HepG2 (cell line): Measurements from ENCODE around the gene ADI1. TPM values are rescaled to one million over a fixed set of nuclear protein-coding genes. Genes with fewer than 3 reads are reported as not detected.

Experiments
- ATAC-seq: fragments of 200-7000 bp; cut with Tn5 transposase; 3 replicates; pipeline ENCODE4 v1.9.1; 2020; ENCODE audit warnings: mild to moderate bottlenecking, moderate library complexity
- BruUV-seq: library from RNA; stranded (reverse); fragments of 400-500 nt; replicated peaks from 2 replicates; lab custom pipeline; 2021; lab: Mats Ljungman, UMichigan
- CTCF ChIA-PET: fragments of 300-600 bp; formaldehyde crosslinking; extraction: SDS; loops from one replicate; lab custom pipeline; 2021; ENCODE audit warnings: low total read pairs, inconsistent platforms, low intra/inter-chr PET ratio; lab: Yijun Ruan, JAX
- POLR2A ChIA-PET: fragments of 350-600 bp; sonication (Branson Sonifier 250); formaldehyde crosslinking; loops from one replicate; lab custom pipeline; 2020; ENCODE audit warnings: antibody characterized with exemption, inconsistent platforms; lab: Yijun Ruan, JAX
- DNase-seq: peaks from one replicate; pipeline ENCODE4 v3.0.0-alpha.2; 2015; ENCODE audit warnings: low spot score
- FAIRE-seq: peaks from 3 replicates; lab custom pipeline; 2011; peaks lifted over from hg19 to GRCh38; lab: Jason Lieb, UNC
- H2AFZ ChIP-seq: one replicate; pipeline ENCODE4 v1.6.1; 2011; ENCODE audit warnings: low read length, inconsistent platforms
- H3K27ac ChIP-seq: fragments of 300-600 bp; 3 replicates; pipeline ENCODE4 v1.8.0; 2011; ENCODE audit warnings: mixed run types, mild to moderate bottlenecking, mixed read lengths, low read length, inconsistent platforms; ENCODE audit not compliant: insufficient read depth; ENCODE audit errors: extremely low read length
- H3K27me3 ChIP-seq, 2 experiments: fragments of 200-600 bp in 1 of 2; 2 replicates in 1 of 2; 3 replicates in 1 of 2; pipeline versions ENCODE4 v1.6.0 to v1.8.0; 2011; ENCODE audit warnings: low read length in 2 of 2, mild to moderate bottlenecking in 2 of 2, moderate library complexity in 2 of 2, inconsistent platforms in 1 of 2; ENCODE audit not compliant: insufficient read depth in 2 of 2, control insufficient read depth in 1 of 2
- H3K36me3 ChIP-seq, 2 experiments: fragments of 200-600 bp in 1 of 2; replicated peaks in 1 of 2; 2 replicates in 1 of 2; 3 replicates in 1 of 2; pipeline versions ENCODE4 v1.5.1 to v1.8.0; 2011; ENCODE audit warnings: low read length in 2 of 2, inconsistent platforms in 1 of 2; ENCODE audit not compliant: insufficient read depth in 2 of 2, control insufficient read depth in 1 of 2
- H3K4me1 ChIP-seq: 2 replicates; pipeline ENCODE4 v1.5.1; 2012; ENCODE audit warnings: low read length, inconsistent platforms; ENCODE audit not compliant: insufficient read depth
- H3K4me2 ChIP-seq: 2 replicates; pipeline ENCODE4 v1.6.0; 2011; ENCODE audit warnings: low read depth, low read length, inconsistent platforms
- H3K4me3 ChIP-seq, 3 experiments: fragments of 200-600 bp in 1 of 3; sonication (generic), shearing (Covaris generic) in 1 of 3; replicated peaks in 1 of 3; 2 replicates each; pipeline ENCODE4 v1.5.1; 2011 to 2016; ENCODE audit warnings: low read length in 3 of 3, inconsistent platforms in 2 of 3, low read depth in 2 of 3, mild to moderate bottlenecking in 2 of 3, control low read depth in 1 of 3, mixed read lengths in 1 of 3; ENCODE audit not compliant: insufficient read depth in 1 of 3
- H3K79me2 ChIP-seq: one replicate; pipeline ENCODE4 v1.6.1; 2011; ENCODE audit warnings: low read length, inconsistent platforms; ENCODE audit not compliant: insufficient read depth
- H3K9ac ChIP-seq: 2 replicates; pipeline ENCODE4 v1.6.0; 2011; ENCODE audit warnings: mild to moderate bottlenecking, low read depth, low read length, inconsistent platforms; ENCODE audit not compliant: insufficient read depth
- H3K9me3 ChIP-seq: 2 replicates; pipeline ENCODE4 v1.5.1; 2012; ENCODE audit warnings: mild to moderate bottlenecking, low read length
- H4K20me1 ChIP-seq: 2 replicates; pipeline ENCODE4 v1.6.0; 2011; ENCODE audit warnings: inconsistent platforms, mild to moderate bottlenecking, low read length, moderate library complexity; ENCODE audit not compliant: insufficient read depth
- FOXP1 ChIP-seq, 2 experiments: fragments of 450-650 bp in 1 of 2; IDR thresholded peaks; 2 replicates each; pipeline ENCODE4 v1.6.1; 2017 to 2018; ENCODE audit warnings: antibody characterized with exemption in 1 of 2
- KDM3A ChIP-seq: IDR thresholded peaks from 2 replicates; pipeline ENCODE4 v1.6.1; 2018; ENCODE audit warnings: low read depth, missing compliant biosample characterization
- SIX1 ChIP-seq: sonication (generic); formaldehyde crosslinking; IDR thresholded peaks from 2 replicates; pipeline ENCODE4 v1.4.0; 2020; ENCODE audit warnings: missing genetic modification reagents, borderline replicate concordance
- SRSF4 ChIP-seq: fragments of 200-400 bp; formaldehyde crosslinking; IDR thresholded peaks from one replicate; pipeline ENCODE4 v1.6.1; 2018; ENCODE audit warnings: mild to moderate bottlenecking, low read depth, low read length, moderate library complexity; ENCODE audit not compliant: poor library complexity, severe bottlenecking
- ZFP82 ChIP-seq: sonication (generic); formaldehyde crosslinking; IDR thresholded peaks from 2 replicates; pipeline ENCODE4 v1.5.1; 2020; ENCODE audit warnings: mild to moderate bottlenecking, missing genetic modification reagents, borderline replicate concordance
- ZNF335 ChIP-seq: sonication (generic); formaldehyde crosslinking; IDR thresholded peaks from 2 replicates; pipeline ENCODE4 v1.4.0; 2020; ENCODE audit warnings: missing genetic modification reagents
- ZSCAN29 ChIP-seq: sonication (generic); formaldehyde crosslinking; conservative IDR thresholded peaks from 2 replicates; pipeline ENCODE4 v1.4.0; 2020; ENCODE audit warnings: mild to moderate bottlenecking, missing genetic modification reagents
- WGBS: methylation state at CpG from one replicate; pipeline ENCODE4 v1.1.6; 2017; ENCODE audit warnings: low lambda C conversion rate; 5-methylcytosine and 5-hydroxymethylcytosine counted together
- in situ Hi-C: cut with HindIII; loops from 2 replicates; pipeline ENCODE4 v1.10.0; 2017; ENCODE audit warnings: low pct_unique_long_range_greater_than_20kb; ENCODE audit not compliant: extremely low pct_ligation_motif_present
- intact Hi-C: fragments of 100-400 bp; cut with micrococcal nuclease; formaldehyde crosslinking; loops from one replicate; pipeline ENCODE4 v1.10.0; 2022; ENCODE audit not compliant: unreplicated experiment
- polyA plus RNA-seq, 8 experiments: library from polyadenylated mRNA; depleted of rRNA in 3 of 8; stranded (reverse) in 7 of 8; unstranded in 1 of 8; fragments of >200 nt; fragmentation: Illumina TruSeq in 4 of 8; extraction: Trizol in 4 of 8; gene quantifications; 2 replicates each; pipeline versions ENCODE4 v1.2.1 to v1.2.3, GENCODE V29; 2011 to 2016; ENCODE audit warnings: low read depth in 4 of 8, missing spikeins in 1 of 8, mixed read lengths in 1 of 8; ENCODE audit not compliant: insufficient read depth in 1 of 8
- total RNA-seq, 5 experiments: library from RNA; depleted of rRNA; stranded (reverse); fragments of >200 nt; fragmentation: Illumina TruSeq; extraction: Trizol; gene quantifications; 2 replicates each; pipeline ENCODE4 v1.2.3, GENCODE V29; 2016; ENCODE audit warnings: low read depth in 1 of 5
- TF ChIP-seq, protein P1 (sequence below): sonication (generic); formaldehyde crosslinking; IDR thresholded peaks from 2 replicates; pipeline ENCODE4 v1.9.0; 2022; ENCODE audit warnings: missing genetic modification reagents, mild to moderate bottlenecking, borderline replicate concordance
- TF ChIP-seq, protein P2 (sequence below): sonication (generic); formaldehyde crosslinking; IDR thresholded peaks from 2 replicates; pipeline ENCODE4 v1.4.0; 2020; ENCODE audit warnings: missing genetic modification reagents, borderline replicate concordance
- TF ChIP-seq, protein P3 (sequence below): sonication (generic); formaldehyde crosslinking; conservative IDR thresholded peaks from 2 replicates; pipeline ENCODE4 v1.8.1; 2023; ENCODE audit warnings: missing genetic modification reagents
- TF ChIP-seq, protein P4 (sequence below): sonication (generic); formaldehyde crosslinking; IDR thresholded peaks from 2 replicates; pipeline ENCODE4 v1.5.1; 2020; ENCODE audit warnings: mild to moderate bottlenecking, missing genetic modification reagents

ADI1 gene
- total and polyA plus RNA-seq, 2 of the 13 experiments (the other 11 are each of a cell fraction or from before 2014, with no cell fraction given) = 28.7 to 123 TPM

DNA sequence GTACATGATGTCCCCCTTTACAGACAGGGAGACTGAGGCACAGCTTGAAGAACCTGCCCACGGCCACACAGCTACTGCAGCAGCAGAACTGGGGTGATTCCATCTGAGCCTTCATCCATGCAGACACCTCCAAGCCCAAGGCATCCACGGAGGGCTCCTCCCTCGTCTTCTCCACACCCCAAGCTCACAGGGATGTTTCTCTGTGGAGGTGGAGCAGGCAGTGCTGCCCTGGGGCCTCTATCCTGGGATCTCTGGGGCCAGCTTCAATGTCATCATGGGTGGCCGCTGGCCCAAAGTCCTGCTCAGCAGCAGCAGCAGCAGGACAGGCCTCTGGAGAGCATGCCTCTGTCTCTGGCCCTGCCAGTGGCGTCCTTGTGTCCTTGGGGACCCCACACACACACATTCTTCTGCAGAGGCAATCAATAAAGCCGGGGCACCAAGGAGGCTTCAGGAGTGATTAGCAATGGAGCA, 31.2 kb downstream of the ADI1 start (continued):
- TF ChIP-seq, protein P1, sequence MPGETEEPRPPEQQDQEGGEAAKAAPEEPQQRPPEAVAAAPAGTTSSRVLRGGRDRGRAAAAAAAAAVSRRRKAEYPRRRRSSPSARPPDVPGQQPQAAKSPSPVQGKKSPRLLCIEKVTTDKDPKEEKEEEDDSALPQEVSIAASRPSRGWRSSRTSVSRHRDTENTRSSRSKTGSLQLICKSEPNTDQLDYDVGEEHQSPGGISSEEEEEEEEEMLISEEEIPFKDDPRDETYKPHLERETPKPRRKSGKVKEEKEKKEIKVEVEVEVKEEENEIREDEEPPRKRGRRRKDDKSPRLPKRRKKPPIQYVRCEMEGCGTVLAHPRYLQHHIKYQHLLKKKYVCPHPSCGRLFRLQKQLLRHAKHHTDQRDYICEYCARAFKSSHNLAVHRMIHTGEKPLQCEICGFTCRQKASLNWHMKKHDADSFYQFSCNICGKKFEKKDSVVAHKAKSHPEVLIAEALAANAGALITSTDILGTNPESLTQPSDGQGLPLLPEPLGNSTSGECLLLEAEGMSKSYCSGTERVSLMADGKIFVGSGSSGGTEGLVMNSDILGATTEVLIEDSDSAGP (CRISPR knock-in tag) = no peak
- TF ChIP-seq ZFP82 (CRISPR knock-in tag) (no peak), FOXP1 (IDR thresholded peaks at IDR 0.05) (no peak), FOXP1 (CRISPR knock-in tag; IDR thresholded peaks at IDR 0.05) (no peak)
- TF ChIP-seq, protein P2, sequence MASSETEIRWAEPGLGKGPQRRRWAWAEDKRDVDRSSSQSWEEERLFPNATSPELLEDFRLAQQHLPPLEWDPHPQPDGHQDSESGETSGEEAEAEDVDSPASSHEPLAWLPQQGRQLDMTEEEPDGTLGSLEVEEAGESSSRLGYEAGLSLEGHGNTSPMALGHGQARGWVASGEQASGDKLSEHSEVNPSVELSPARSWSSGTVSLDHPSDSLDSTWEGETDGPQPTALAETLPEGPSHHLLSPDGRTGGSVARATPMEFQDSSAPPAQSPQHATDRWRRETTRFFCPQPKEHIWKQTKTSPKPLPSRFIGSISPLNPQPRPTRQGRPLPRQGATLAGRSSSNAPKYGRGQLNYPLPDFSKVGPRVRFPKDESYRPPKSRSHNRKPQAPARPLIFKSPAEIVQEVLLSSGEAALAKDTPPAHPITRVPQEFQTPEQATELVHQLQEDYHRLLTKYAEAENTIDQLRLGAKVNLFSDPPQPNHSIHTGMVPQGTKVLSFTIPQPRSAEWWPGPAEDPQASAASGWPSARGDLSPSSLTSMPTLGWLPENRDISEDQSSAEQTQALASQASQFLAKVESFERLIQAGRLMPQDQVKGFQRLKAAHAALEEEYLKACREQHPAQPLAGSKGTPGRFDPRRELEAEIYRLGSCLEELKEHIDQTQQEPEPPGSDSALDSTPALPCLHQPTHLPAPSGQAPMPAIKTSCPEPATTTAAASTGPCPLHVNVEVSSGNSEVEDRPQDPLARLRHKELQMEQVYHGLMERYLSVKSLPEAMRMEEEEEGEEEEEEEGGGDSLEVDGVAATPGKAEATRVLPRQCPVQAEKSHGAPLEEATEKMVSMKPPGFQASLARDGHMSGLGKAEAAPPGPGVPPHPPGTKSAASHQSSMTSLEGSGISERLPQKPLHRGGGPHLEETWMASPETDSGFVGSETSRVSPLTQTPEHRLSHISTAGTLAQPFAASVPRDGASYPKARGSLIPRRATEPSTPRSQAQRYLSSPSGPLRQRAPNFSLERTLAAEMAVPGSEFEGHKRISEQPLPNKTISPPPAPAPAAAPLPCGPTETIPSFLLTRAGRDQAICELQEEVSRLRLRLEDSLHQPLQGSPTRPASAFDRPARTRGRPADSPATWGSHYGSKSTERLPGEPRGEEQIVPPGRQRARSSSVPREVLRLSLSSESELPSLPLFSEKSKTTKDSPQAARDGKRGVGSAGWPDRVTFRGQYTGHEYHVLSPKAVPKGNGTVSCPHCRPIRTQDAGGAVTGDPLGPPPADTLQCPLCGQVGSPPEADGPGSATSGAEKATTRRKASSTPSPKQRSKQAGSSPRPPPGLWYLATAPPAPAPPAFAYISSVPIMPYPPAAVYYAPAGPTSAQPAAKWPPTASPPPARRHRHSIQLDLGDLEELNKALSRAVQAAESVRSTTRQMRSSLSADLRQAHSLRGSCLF (CRISPR knock-in tag) = no peak

DNA sequence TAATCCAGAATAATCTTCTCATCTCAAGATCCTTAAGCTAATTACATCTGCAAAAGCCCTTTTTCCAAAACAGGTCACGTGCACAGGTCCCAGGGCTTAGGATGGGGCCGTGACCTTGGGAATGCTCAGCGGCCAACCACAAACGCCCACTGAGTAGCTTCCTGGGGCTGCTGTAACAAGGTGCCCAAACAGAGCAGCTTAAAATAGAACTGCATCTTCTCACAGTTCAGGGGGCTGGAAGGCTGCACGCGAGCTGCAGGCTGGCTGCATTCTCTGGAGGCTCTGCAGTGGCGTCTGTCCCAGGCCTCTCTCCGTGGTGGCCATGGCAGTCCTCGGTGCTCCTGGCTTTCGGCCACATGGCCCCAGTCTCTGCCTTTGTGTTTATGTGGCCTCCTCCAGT, 31.9 kb downstream of the ADI1 start:
- CTCF ChIA-PET = no interaction called here
- Histone ChIP-seq H3K4me2 (no peak overlapping the region), H3K36me3 (no peaks in the 10 kb centered on the region; a peak in 1 of 5 replicates), H3K4me1 (peaks cover 51% of the 10 kb centered on the region), H3K79me2 (no peaks in the 10 kb centered on the region), H3K9me3 (no peaks in the 10 kb centered on the region), H4K20me1 (no peaks in the 10 kb centered on the region), H3K27me3 (no peaks in the 10 kb centered on the region), H3K9ac (no peak overlapping the region), H3K4me3 (no peak overlapping the region), H2AFZ (no peak overlapping the region), H3K27ac (no peak overlapping the region)
- ATAC-seq (no peak), DNase-seq (no peak), FAIRE-seq (no peak)
- POLR2A ChIA-PET = interaction anchor here (1.3 kb wide), 1 partner anchor 22 kb away, joined by 4 read pairs; no protein-coding TSS in a partner anchor
- intact Hi-C loops (no loop called here), in situ Hi-C loops (no loop called here)
- WGBS = 78% methylated on average over 10 of the region's 10 CpGs
- no TSS peak for BruUV-seq
- no peak for TF ChIP-seq ZSCAN29 (CRISPR knock-in tag)
- no peak for TF ChIP-seq SRSF4
- TF ChIP-seq, protein P3, sequence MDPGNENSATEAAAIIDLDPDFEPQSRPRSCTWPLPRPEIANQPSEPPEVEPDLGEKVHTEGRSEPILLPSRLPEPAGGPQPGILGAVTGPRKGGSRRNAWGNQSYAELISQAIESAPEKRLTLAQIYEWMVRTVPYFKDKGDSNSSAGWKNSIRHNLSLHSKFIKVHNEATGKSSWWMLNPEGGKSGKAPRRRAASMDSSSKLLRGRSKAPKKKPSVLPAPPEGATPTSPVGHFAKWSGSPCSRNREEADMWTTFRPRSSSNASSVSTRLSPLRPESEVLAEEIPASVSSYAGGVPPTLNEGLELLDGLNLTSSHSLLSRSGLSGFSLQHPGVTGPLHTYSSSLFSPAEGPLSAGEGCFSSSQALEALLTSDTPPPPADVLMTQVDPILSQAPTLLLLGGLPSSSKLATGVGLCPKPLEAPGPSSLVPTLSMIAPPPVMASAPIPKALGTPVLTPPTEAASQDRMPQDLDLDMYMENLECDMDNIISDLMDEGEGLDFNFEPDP (CRISPR knock-in tag) = 0 out of 2 replicates have a peak, but pooled peaks have one; percentile 11
- TF ChIP-seq SIX1 (CRISPR knock-in tag) = no peak
- no peak for TF ChIP-seq KDM3A (CRISPR knock-in tag)
- TF ChIP-seq, protein P4, sequence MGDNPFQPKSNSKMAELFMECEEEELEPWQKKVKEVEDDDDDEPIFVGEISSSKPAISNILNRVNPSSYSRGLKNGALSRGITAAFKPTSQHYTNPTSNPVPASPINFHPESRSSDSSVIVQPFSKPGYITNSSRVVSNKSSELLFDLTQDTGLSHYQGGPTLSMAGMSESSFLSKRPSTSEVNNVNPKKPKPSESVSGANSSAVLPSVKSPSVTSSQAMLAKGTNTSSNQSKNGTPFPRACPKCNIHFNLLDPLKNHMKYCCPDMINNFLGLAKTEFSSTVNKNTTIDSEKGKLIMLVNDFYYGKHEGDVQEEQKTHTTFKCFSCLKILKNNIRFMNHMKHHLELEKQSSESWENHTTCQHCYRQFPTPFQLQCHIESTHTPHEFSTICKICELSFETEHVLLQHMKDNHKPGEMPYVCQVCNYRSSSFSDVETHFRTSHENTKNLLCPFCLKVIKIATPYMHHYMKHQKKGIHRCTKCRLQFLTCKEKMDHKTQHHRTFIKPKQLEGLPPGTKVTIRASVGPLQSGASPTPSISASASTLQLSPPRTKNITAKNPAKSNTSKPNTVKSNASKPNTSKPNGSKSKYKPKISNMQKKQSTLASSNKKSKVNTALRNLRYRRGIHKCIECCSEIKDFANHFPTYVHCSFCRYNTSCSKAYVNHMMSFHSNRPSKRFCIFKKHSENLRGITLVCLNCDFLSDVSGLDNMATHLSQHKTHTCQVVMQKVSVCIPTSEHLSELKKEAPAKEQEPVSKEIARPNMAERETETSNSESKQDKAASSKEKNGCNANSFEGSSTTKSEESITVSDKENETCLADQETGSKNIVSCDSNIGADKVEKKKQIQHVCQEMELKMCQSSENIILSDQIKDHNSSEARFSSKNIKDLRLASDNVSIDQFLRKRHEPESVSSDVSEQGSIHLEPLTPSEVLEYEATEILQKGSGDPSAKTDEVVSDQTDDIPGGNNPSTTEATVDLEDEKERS (CRISPR knock-in tag) = 0 out of 2 replicates have a peak, but pooled peaks have one; percentile 23
- TF ChIP-seq ZNF335 (CRISPR knock-in tag) = no peak
